HG03457 (cell line): Measurements from ENCODE around the gene SLC35A5.

Experiments used
- ATAC-seq: cut with Tn5 transposase; IDR thresholded peaks from one replicate; pipeline ENCODE4 v1.9.1; 2021; ENCODE audit warnings: moderate number of reproducible peaks; ENCODE audit not compliant: unreplicated experiment

SLC35A5 gene

GRCh38 chr3:112569265-112569664 lies 7.4 kb downstream of the SLC35A5 start:
- no peak for ATAC-seq

- no peak for ATAC-seq
Observed at GRCh38 chr3:112572701-112573100, 10.9 kb downstream of the SLC35A5 start.

GRCh38 chr3:112579232-112579631 lies 17.4 kb downstream of the SLC35A5 start:
- ATAC-seq = no peak

- no peak for ATAC-seq
Observed at GRCh38 chr3:112579697-112580096, 17.9 kb downstream of the SLC35A5 start.

GRCh38 chr3:112582244-112582874 lies 20.5 kb downstream of the SLC35A5 start:
- ATAC-seq = no peak

GRCh38 chr3:112583105-112583504 lies 21.3 kb downstream of the SLC35A5 start:
- no peak for ATAC-seq

- no peak for ATAC-seq
Observed at GRCh38 chr3:112585782-112586181, 23.9 kb downstream of the SLC35A5 start.

- ATAC-seq = no peak
Observed at GRCh38 chr3:112587336-112587735, 25.5 kb downstream of the SLC35A5 start.

- no peak for ATAC-seq
Observed at GRCh38 chr3:112593258-112593657, 31.4 kb downstream of the SLC35A5 start.

- no peak for ATAC-seq
Observed at GRCh38 chr3:112594856-112595255, 33.0 kb downstream of the SLC35A5 start.

- ATAC-seq = no peak
Observed at GRCh38 chr3:112597945-112598344, 36.1 kb downstream of the SLC35A5 start.

GRCh38 chr3:112598731-112599130 lies 36.9 kb downstream of the SLC35A5 start:
- ATAC-seq = no peak

- ATAC-seq = peak; percentile 81
Observed at GRCh38 chr3:112602217-112602838, 40.5 kb downstream of the SLC35A5 start.

- ATAC-seq = no peak
Observed at GRCh38 chr3:112604536-112604935, 42.7 kb downstream of the SLC35A5 start.

- no peak for ATAC-seq
Observed at GRCh38 chr3:112605285-112605684, 43.4 kb downstream of the SLC35A5 start.

- no peak for ATAC-seq
Observed at GRCh38 chr3:112606098-112606497, 44.3 kb downstream of the SLC35A5 start.

- no peak for ATAC-seq
Observed at GRCh38 chr3:112607863-112608262, 46.0 kb downstream of the SLC35A5 start.

- ATAC-seq = no peak
Observed at GRCh38 chr3:112610121-112610520, 48.3 kb downstream of the SLC35A5 start.

- ATAC-seq = no peak
Observed at GRCh38 chr3:112611752-112612515, 50.1 kb downstream of the SLC35A5 start.

GRCh38 chr3:112615989-112616731 lies 54.3 kb downstream of the SLC35A5 start:
- no peak for ATAC-seq

- ATAC-seq = no peak
Observed at GRCh38 chr3:112617285-112617684, 55.4 kb downstream of the SLC35A5 start.
